GM21825 (cell line): ENCODE data around the gene DNAH3.
"Not testable (repeated sequence)": the region's sequence is repeated elsewhere in the genome, so short reads cannot be mapped to it uniquely, and the experiment has no call there.

ENCODE experiments used
- ATAC-seq: cut with Tn5 transposase; IDR thresholded peaks from one replicate; pipeline ENCODE4 v1.9.1; 2021; ENCODE audit warnings: mild to moderate bottlenecking, moderate library complexity; ENCODE audit not compliant: unreplicated experiment

Gene DNAH3

GRCh38 chr16:21126518-21126917 is 24.1 kb downstream of the DNAH3 start:
- no peak for ATAC-seq

- ATAC-seq: no peak
Measured at GRCh38 chr16:21125191-21125590, 25.5 kb downstream of the DNAH3 start.

- no peak for ATAC-seq
Measured at GRCh38 chr16:21120976-21121520, 29.6 kb downstream of the DNAH3 start.

- ATAC-seq: no peak
Measured at GRCh38 chr16:21117567-21117966, 33.1 kb downstream of the DNAH3 start.

GRCh38 chr16:21116148-21116693 is 34.4 kb downstream of the DNAH3 start:
- no peak for ATAC-seq

GRCh38 chr16:21115551-21115950 is 35.1 kb downstream of the DNAH3 start:
- ATAC-seq: not testable (repeated sequence)

- ATAC-seq: no peak
Measured at GRCh38 chr16:21103941-21104860, 46.4 kb downstream of the DNAH3 start.

GRCh38 chr16:21101631-21102420 is 48.8 kb downstream of the DNAH3 start:
- no peak for ATAC-seq

- no peak for ATAC-seq
Measured at GRCh38 chr16:21100447-21100846, 50.2 kb downstream of the DNAH3 start.

GRCh38 chr16:21097151-21097550 is 53.5 kb downstream of the DNAH3 start:
- ATAC-seq: no peak

- ATAC-seq: not testable (repeated sequence)
Measured at GRCh38 chr16:21094719-21095118, 55.9 kb downstream of the DNAH3 start.

- no peak for ATAC-seq
Measured at GRCh38 chr16:21092951-21093350, 57.7 kb downstream of the DNAH3 start.

GRCh38 chr16:21088646-21089538 is 61.8 kb downstream of the DNAH3 start:
- ATAC-seq: no peak

GRCh38 chr16:21088143-21088542 is 62.5 kb downstream of the DNAH3 start:
- no peak for ATAC-seq

- ATAC-seq: no peak
Measured at GRCh38 chr16:21084631-21085225, 65.9 kb downstream of the DNAH3 start.

- ATAC-seq: no peak
Measured at GRCh38 chr16:21083729-21084268, 66.8 kb downstream of the DNAH3 start.

- ATAC-seq: no peak
Measured at GRCh38 chr16:21081329-21081728, 69.3 kb downstream of the DNAH3 start.

- ATAC-seq: no peak
Measured at GRCh38 chr16:21078563-21078962, 72.1 kb downstream of the DNAH3 start.

GRCh38 chr16:21076186-21076883 is 74.3 kb downstream of the DNAH3 start:
- no peak for ATAC-seq
